Rectal smooth muscle tissue (tissue), 1 donor: ENCODE measurements around the gene SLC39A1.

Source experiments
- H3K27ac ChIP-seq: one replicate; pipeline ENCODE4 v1.7.0; 2013; ENCODE audit warnings: low read depth, low read length, inconsistent platforms
- H3K27me3 ChIP-seq: one replicate; pipeline ENCODE4 v1.7.0; 2013; ENCODE audit warnings: low read length; ENCODE audit not compliant: control insufficient read depth, insufficient read depth
- H3K36me3 ChIP-seq: one replicate; pipeline ENCODE4 v1.7.0; 2013; ENCODE audit warnings: low read length; ENCODE audit not compliant: control insufficient read depth, insufficient read depth
- H3K4me1 ChIP-seq: one replicate; pipeline ENCODE4 v1.7.0; 2013; ENCODE audit warnings: low read length; ENCODE audit not compliant: control insufficient read depth, insufficient read depth
- H3K4me3 ChIP-seq: one replicate; pipeline ENCODE4 v1.7.0; 2013; ENCODE audit warnings: low read length
- H3K9ac ChIP-seq: one replicate; pipeline ENCODE4 v1.7.0; 2013; ENCODE audit warnings: low read length

The SLC39A1 gene

GRCh38 chr1:153968972-153969371, 5.6 kb upstream of the SLC39A1 start:
- H3K9ac ChIP-seq = no peak overlapping the region
- H3K27me3 ChIP-seq = no peaks in the 10 kb centered on the region
- no peak overlapping the region for H3K4me3 ChIP-seq
- peaks cover 14% of the 10 kb centered on the region for H3K4me1 ChIP-seq
- H3K36me3 ChIP-seq = peaks cover 5% of the 10 kb centered on the region
- H3K27ac ChIP-seq = no peak overlapping the region

DNA sequence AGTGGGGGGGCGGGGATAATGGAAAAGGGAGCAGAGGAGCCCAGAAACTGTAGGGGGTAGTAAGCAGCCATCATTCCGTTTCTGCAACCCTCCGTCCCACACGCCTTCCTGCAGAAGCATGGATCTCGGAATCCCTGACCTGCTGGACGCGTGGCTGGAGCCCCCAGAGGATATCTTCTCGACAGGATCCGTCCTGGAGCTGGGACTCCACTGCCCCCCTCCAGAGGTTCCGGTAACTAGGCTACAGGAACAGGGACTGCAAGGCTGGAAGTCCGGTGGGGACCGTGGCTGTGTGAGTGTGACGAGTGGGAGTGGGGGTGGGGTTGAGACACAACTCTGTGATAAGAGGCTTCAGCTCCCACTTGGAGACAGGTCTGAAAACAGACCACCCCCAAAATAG, 5.1 kb upstream of the SLC39A1 start:
- no peaks in the 10 kb centered on the region for H3K27me3 ChIP-seq
- peak overlapping the region; percentile 71 for H3K4me3 ChIP-seq
- H3K4me1 ChIP-seq = peaks cover 14% of the 10 kb centered on the region
- H3K9ac ChIP-seq = peak overlapping the region; percentile 53
- H3K36me3 ChIP-seq = peaks cover 5% of the 10 kb centered on the region
- peak overlapping the region; percentile 14 for H3K27ac ChIP-seq

DNA sequence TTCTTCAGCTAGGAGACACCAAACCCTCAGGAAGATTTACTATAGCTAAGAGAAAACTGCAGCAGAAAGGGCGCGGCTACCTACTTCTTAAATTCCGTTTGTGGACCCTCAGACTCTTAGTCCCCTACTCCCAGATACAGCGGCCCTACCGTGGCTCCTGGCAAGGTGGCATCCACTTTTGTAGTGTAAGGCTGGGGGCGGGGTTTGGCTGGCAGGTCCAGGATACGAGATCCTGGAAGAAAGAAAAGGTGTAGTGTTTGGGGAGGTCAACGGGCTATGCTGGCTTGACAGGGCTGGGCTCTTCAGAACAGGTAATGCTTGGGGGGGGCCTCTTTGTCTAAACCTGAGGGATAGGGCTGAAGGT, 4.6 kb upstream of the SLC39A1 start:
- H3K4me1 ChIP-seq = peaks cover 14% of the 10 kb centered on the region
- H3K36me3 ChIP-seq = peaks cover 2% of the 10 kb centered on the region
- H3K27me3 ChIP-seq = no peaks in the 10 kb centered on the region
- peak overlapping the region; percentile 29 for H3K9ac ChIP-seq
- H3K27ac ChIP-seq = peak overlapping the region; percentile 89
- peak overlapping the region; percentile 71 for H3K4me3 ChIP-seq

DNA sequence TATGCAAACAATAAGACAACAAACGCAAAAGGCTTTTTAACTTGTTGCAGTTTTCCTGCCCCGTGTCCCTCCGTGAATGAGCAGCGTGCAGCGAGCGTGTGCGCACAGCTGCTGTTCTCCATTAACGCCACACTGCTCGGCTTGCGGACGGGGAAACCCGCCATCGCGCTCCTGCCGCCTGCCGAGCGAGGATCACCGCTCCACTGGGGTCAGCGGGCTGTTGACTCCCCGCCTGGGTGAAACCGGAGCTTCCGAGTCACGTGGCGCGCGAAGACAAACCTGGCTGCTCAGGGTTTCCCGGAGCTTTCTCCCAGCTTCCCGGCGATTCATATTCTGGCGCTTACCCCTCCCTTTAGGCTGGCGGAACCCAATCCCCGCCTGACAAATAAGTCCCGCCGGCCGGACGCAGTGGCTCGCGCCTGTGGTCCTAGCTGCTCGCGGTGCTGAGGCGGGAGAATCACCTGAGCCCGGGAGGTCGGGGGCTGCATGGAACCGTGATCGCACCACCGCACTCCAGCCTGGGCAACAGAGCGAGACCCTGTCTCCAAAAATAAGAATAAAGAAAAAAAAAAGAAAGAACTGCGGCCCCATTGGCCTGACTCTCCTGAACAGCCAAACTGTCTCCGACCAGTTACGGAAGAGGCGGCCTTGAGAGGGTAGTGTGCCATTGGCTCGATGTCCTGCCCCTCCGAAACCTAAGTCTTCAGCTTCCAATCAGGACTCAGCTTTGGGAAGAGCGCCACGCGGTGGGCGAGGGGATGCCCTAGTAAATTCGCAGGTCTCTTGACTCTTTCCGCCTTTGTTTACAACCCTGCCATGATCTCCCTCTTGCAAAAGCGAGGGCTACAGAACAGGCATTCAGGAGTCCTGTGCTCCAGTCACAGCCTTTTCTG, 4.0 kb upstream of the SLC39A1 start, which contains the start of gene CREB3L4:
Gene CREB3L4, plus strand, starts transcription at position 796 of the 893 bp plus-strand sequence. CDS start 624 bp downstream, outside the sequence.
- peak within 1 kb of the TSS; percentile 53 for H3K9ac ChIP-seq
- H3K4me1 ChIP-seq = peaks cover 14% of the 10 kb centered on the region
- peak within 1 kb of the TSS; percentile 89 for H3K27ac ChIP-seq
- H3K36me3 ChIP-seq = no peaks in the 10 kb centered on the region
- peak within 1 kb of the TSS; percentile 71 for H3K4me3 ChIP-seq
- no peaks in the 10 kb centered on the region for H3K27me3 ChIP-seq

- peaks cover 4% of the 10 kb centered on the region for H3K36me3 ChIP-seq
- peak overlapping the region; percentile 39 for H3K9ac ChIP-seq
- peak overlapping the region; percentile 95 for H3K4me3 ChIP-seq
- H3K27ac ChIP-seq = peak overlapping the region; percentile 98
- no peaks in the 10 kb centered on the region for H3K27me3 ChIP-seq
- peaks cover 18% of the 10 kb centered on the region for H3K4me1 ChIP-seq
Observed at GRCh38 chr1:153963850-153964331, 554 bp upstream of the SLC39A1 start.

- Histone ChIP-seq H3K4me3 (peak overlapping the region; percentile 90), H3K4me1 (peaks cover 17% of the 10 kb centered on the region), H3K36me3 (peaks cover 4% of the 10 kb centered on the region), H3K27ac (peak overlapping the region; percentile 98), H3K9ac (peak overlapping the region; percentile 74), H3K27me3 (no peaks in the 10 kb centered on the region)
Observed at GRCh38 chr1:153962088-153963029, 978 bp downstream of the SLC39A1 start.

GRCh38 chr1:153961421-153961820, 1.9 kb downstream of the SLC39A1 start:
- peaks cover 20% of the 10 kb centered on the region for H3K4me1 ChIP-seq
- H3K27me3 ChIP-seq = no peaks in the 10 kb centered on the region
- no peak overlapping the region for H3K27ac ChIP-seq
- no peak overlapping the region for H3K4me3 ChIP-seq
- peaks cover 4% of the 10 kb centered on the region for H3K36me3 ChIP-seq
- H3K9ac ChIP-seq = no peak overlapping the region

DNA sequence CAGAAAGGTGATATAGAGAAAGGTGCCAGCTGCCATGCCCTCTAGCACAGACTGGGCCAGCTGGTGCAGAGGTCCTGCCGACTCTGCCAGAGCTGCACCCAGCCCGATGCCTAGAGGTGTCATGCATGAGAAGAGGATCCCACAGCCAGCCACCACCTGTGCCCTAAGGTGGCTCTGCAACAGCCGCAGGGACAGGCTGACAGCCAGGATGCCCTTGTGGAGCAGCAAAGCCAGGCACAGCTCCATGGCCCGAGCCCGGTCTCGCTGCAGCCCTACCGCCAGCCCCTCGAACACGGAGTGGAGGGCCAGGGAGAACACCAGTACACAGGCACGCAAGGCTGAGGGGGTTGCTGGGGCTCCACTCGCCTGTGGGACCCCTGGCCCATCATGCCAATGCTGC, 3.1 kb downstream of the SLC39A1 start:
- Histone ChIP-seq H3K36me3 (peaks cover 4% of the 10 kb centered on the region), H3K9ac (no peak overlapping the region), H3K4me1 (peaks cover 19% of the 10 kb centered on the region), H3K4me3 (no peak overlapping the region), H3K27ac (no peak overlapping the region), H3K27me3 (no peaks in the 10 kb centered on the region)

- peaks cover 19% of the 10 kb centered on the region for H3K4me1 ChIP-seq
- H3K27ac ChIP-seq = peak overlapping the region; percentile 70
- no peak overlapping the region for H3K4me3 ChIP-seq
- peaks cover 4% of the 10 kb centered on the region for H3K36me3 ChIP-seq
- no peaks in the 10 kb centered on the region for H3K27me3 ChIP-seq
- no peak overlapping the region for H3K9ac ChIP-seq
Observed at GRCh38 chr1:153959454-153959853, 3.9 kb downstream of the SLC39A1 start.

- peak overlapping the region; percentile 70 for H3K27ac ChIP-seq
- H3K4me1 ChIP-seq = peaks cover 15% of the 10 kb centered on the region
- no peak overlapping the region for H3K9ac ChIP-seq
- no peaks in the 10 kb centered on the region for H3K27me3 ChIP-seq
- peaks cover 4% of the 10 kb centered on the region for H3K36me3 ChIP-seq
- peak overlapping the region; percentile 35 for H3K4me3 ChIP-seq
Observed at GRCh38 chr1:153958961-153959260, 4.4 kb downstream of the SLC39A1 start.

DNA sequence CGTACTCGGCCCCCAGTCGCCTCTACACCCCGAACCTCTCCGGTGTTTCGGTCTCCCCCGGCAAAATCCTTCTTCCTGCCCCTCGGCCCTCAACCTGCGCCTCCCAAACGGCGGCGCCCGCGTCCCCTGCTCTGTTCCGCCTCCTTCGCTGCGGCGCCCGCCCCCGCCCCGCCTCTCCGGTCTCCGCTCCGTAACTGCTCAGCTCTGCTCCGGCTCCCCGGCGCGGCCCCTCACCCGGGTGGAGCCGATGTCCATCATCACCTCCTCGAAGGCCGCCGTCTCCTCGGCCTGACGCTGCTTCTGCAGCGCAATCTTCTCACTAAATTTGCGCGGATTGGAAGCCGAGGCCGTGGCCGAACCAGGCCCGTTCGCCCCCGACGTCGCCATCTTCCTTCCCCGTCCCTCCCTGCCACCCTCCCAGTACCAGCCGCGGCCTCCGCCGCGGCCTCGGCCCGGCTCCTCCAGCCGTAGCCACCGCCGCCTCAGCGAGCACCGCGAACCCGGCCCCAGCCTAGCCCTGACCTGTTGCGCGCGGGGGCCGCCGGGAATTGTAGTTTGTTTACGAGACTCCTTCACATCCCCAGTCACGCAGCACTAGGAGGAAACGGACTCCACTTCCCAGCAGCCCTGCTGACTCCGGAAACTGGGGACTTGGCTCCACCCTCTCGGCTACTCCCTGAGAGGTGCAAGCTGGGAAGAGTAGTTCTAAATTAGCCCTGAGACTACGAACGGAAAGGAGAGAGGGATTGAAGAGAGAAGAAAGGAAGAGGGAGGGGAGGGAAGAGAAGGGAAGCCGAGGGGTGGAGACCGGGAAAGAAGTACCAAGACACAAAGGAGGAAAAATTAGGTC, 5.0 kb downstream of the SLC39A1 start, which contains the start of gene CRTC2:
Gene CRTC2, minus strand, starts transcription at position 502 of the 850 bp plus-strand sequence. Its CDS starts 115 bp downstream, at position 387.
- H3K4me1 ChIP-seq = peaks cover 15% of the 10 kb centered on the region
- peak within 1 kb of the TSS; percentile 91 for H3K9ac ChIP-seq
- peak within 1 kb of the TSS; percentile 89 for H3K27ac ChIP-seq

More for the DNA sequence above, 5.0 kb downstream of the SLC39A1 start, which contains the start of gene CRTC2:
- peaks cover 5% of the 10 kb centered on the region for H3K36me3 ChIP-seq
- peak within 1 kb of the TSS; percentile 93 for H3K4me3 ChIP-seq
- no peaks in the 10 kb centered on the region for H3K27me3 ChIP-seq
